Heart right ventricle (tissue), 16 donors: ENCODE data around the gene FNBP1. TPM values are rescaled to one million over a fixed set of nuclear protein-coding genes. Genes with fewer than 3 reads are reported as not detected.

Experiments
- ATAC-seq, 8 donors: fragments of 200-7000 bp; cut with Tn5 transposase; one replicate each; pipeline ENCODE4 v1.9.1; 2020; ENCODE audit warnings: mild to moderate bottlenecking in 8 of 8, moderate library complexity in 8 of 8, moderate number of reproducible peaks in 1 of 8
- DNase-seq, 2 donors: peaks; one replicate each; pipeline ENCODE4 v3.0.0-alpha.2; 2020
- H3K27ac ChIP-seq, 10 donors: fragments of 200-600 bp; sonication (generic) in 2 of 10; one replicate each; pipeline versions ENCODE4 v1.5.0 to v1.8.0; 2020 to 2022; ENCODE audit warnings: mild to moderate bottlenecking in 3 of 10
- H3K27me3 ChIP-seq, 7 donors: fragments of 200-600 bp; one replicate each; pipeline ENCODE4 v1.8.0; 2021 to 2022; ENCODE audit warnings: mild to moderate bottlenecking in 2 of 7
- H3K36me3 ChIP-seq, 9 donors: fragments of 200-600 bp; sonication (generic) in 1 of 9; one replicate each; pipeline versions ENCODE4 v1.5.0 to v1.8.0; 2020 to 2022; ENCODE audit warnings: mild to moderate bottlenecking in 2 of 9
- H3K4me1 ChIP-seq, 9 donors: fragments of 200-600 bp; sonication (generic) in 1 of 9; one replicate each; pipeline versions ENCODE4 v1.5.0 to v1.8.0; 2020 to 2022; ENCODE audit warnings: mild to moderate bottlenecking in 4 of 9
- H3K4me3 ChIP-seq, 10 donors: fragments of 200-600 bp; sonication (generic) in 2 of 10; one replicate each; pipeline versions ENCODE4 v1.5.0 to v1.8.0; 2020 to 2022; ENCODE audit warnings: mild to moderate bottlenecking in 7 of 10, moderate library complexity in 2 of 10
- H3K9me3 ChIP-seq, 11 donors: fragments of 200-600 bp in 10 of 11; sonication (generic) in 2 of 11; one replicate each; pipeline versions ENCODE4 v1.5.0 to v1.8.0; 2013 to 2022; ENCODE audit warnings: mild to moderate bottlenecking in 2 of 11, control low read depth in 1 of 11, moderate library complexity in 1 of 11
- CTCF ChIP-seq, 9 donors: fragments of 200-600 bp; sonication (generic) in 2 of 9; IDR thresholded peaks; one replicate each; pipeline versions ENCODE4 v1.5.0 to v1.8.0; 2021 to 2022; ENCODE audit warnings: antibody characterized with exemption in 9 of 9, mild to moderate bottlenecking in 5 of 9, moderate library complexity in 1 of 9
- WGBS, 2 donors: extraction: QIAGEN DNeasy Blood & Tissue Kit; methylation state at CpG; one replicate each; pipeline ENCODE4 v1.1.7; 2013; ENCODE audit warnings: inconsistent platforms in 1 of 2; 5-methylcytosine and 5-hydroxymethylcytosine counted together
- intact Hi-C, 10 donors: fragments of 100-400 bp; cut with DNase I; formaldehyde crosslinking; loops; one replicate each; pipeline versions ENCODE4 v1.11.1 to v1.14.2; 2022
- polyA plus RNA-seq, 2 donors: library from polyadenylated mRNA; stranded (reverse); fragments of 200-250 nt; gene quantifications; one replicate each; pipeline ENCODE4 v1.2.3, GENCODE V29; 2013
- total RNA-seq, 10 donors: library from RNA; stranded (reverse); fragmentation: NEBNext Ultra II Directional in 3 of 10; extraction: Animal tissue kit (Norgen Biotek cat#: 25700) in 3 of 10; gene quantifications; one replicate each; pipeline versions ENCODE4 v1.2.1 to v1.2.4, GENCODE V29; 2021 to 2023
- donor health status: Arrhythmogenic right ventricular cardiomyopathy.
- donor health status: ischemic (EF 13 %, LVEDD 7.1; RV severe dilation, severe dysfunction).
- donor health status: healthy with polysubstance abuse.
- donor health status: DM: no; HTN: yes; CAD: no.
- donor health status: DM: no; HTN: no; CAD: no.
- donor health status: ischemic (EF 25% LVEDD 6.9; RV normal size, moderate dysfunction).
- donor health status: ischemic (EF 25% LVEDD 5.7; RV mildly dilated, moderate dysfunction).
- donor health status: healthy.
- donor health status: DM: yes; HTN: yes; CAD: no.
- donor health status: Ischemic cardiomyopathy.
- donor health status: ischemic (EF 35%, LVEDD 5.7; RV mildly dilated, moderate dysfunction).
- donor health status: nonischemic (EF 11% LVEDD 7.7; RV severe dilation, severe dysfunction).
- donor health status: DM: yes; HTN: yes; CAD: no.
- donor health status: PGD.
- donor health status: ischemic (EF 29% LVEDD 5.4; RV normal size, mild dysfunction).
- donor health status: nonischemic (EF 23%, LVEDD 6.1; RV moderate dilation, normal function).

FNBP1 gene
- total and polyA plus RNA-seq, 12 donors, result 7.4 to 38.4 (median 22.2) TPM

GRCh38 chr9:129888293-129889121, 154.5 kb downstream of the FNBP1 start:
- no peak for TF ChIP-seq CTCF (IDR thresholded peaks at IDR 0.05)
- Histone ChIP-seq H3K27ac (peak overlapping the region; percentile 25 to 92 (median 80)), H3K4me3 (peak overlapping the region; percentile 20 to 58 (median 39)), H3K4me1 (peaks cover 5 to 96% (median 42%) of the 10 kb centered on the region in 9 donors), H3K27me3 (no peaks in the 10 kb centered on the region), H3K36me3 (peaks cover 0 to 35% (median 0%) of the 10 kb centered on the region in 9 donors), H3K9me3 (no peaks in the 10 kb centered on the region)
- DNase-seq (peak; percentile 43), ATAC-seq (peak in 6 of 8 donors; percentile 3 to 26 (median 22))
- WGBS, 2 donors, result 55 to 60% methylated on average over 29 of the region's 29 CpGs
- intact Hi-C loops, result loop anchor here (5.0 to 10.0 kb wide), 13 partner anchors 44 to 354 kb away; partner anchors contain the start of genes FNBP1 (in 4 of the 10) and GPR107 (in 2 of the 10)

- Histone ChIP-seq H3K9me3 (no peaks in the 10 kb centered on the region), H3K27me3 (no peaks in the 10 kb centered on the region), H3K4me3 (peak overlapping the region; percentile 20 to 58 (median 39)), H3K4me1 (peaks cover 5 to 88% (median 42%) of the 10 kb centered on the region in 9 donors), H3K36me3 (peaks cover 0 to 27% (median 0%) of the 10 kb centered on the region in 9 donors), H3K27ac (peak overlapping the region; percentile 25 to 92 (median 80))
- 44 to 56% methylated on average over 27 of the region's 27 CpGs for WGBS, 2 donors
- intact Hi-C loops, result loop anchor here (5.0 to 10.0 kb wide), 13 partner anchors 45 to 355 kb away; partner anchors contain the start of genes FNBP1 (in 4 of the 10) and GPR107 (in 2 of the 10)
- ATAC-seq (peak in 1 of 8 donors; percentile 20), DNase-seq (peak in 1 of 2 donors; percentile 38)
- TF ChIP-seq CTCF (IDR thresholded peaks at IDR 0.05), result peak in 5 of 9 donors; percentile 6 to 47 (median 32)
These were observed 155.4 kb downstream of the FNBP1 start for GRCh38 chr9:129887334-129888292.

GRCh38 chr9:129886226-129887174, 156.5 kb downstream of the FNBP1 start:
- 64 to 73% methylated on average over 20 of the region's 20 CpGs for WGBS, 2 donors
- intact Hi-C loops, result loop anchor here (1.0 to 10.0 kb wide), 14 partner anchors 46 to 356 kb away; partner anchors contain the start of genes FNBP1 (in 5 of the 10) and GPR107 (in 2 of the 10)
- peaks cover 5 to 81% (median 39%) of the 10 kb centered on the region in 9 donors for H3K4me1 ChIP-seq

More at GRCh38 chr9:129886226-129887174, 156.5 kb downstream of the FNBP1 start:
- H3K27me3 ChIP-seq, result no peaks in the 10 kb centered on the region
- peak overlapping the region in 9 of 10 donors; percentile 15 to 55 (median 47) for H3K4me3 ChIP-seq
- no peaks in the 10 kb centered on the region for H3K9me3 ChIP-seq
- ATAC-seq (peak in 1 of 8 donors; percentile 14), DNase-seq (no peak)
- peaks cover 0 to 20% (median 2%) of the 10 kb centered on the region in 9 donors for H3K36me3 ChIP-seq
- H3K27ac ChIP-seq, result peak overlapping the region; percentile 29 to 92 (median 80)
- TF ChIP-seq CTCF (IDR thresholded peaks at IDR 0.05), result no peak
